A549 (cell line): ENCODE data around the gene KIAA0513.

Experiments used
- CEBPB ChIP-seq, 2 experiments: fragments of >200 bp in 1 of 2; sonication (Bioruptor Twin) in 1 of 2; formaldehyde crosslinking in 1 of 2; IDR thresholded peaks; 2 replicates each; pipeline ENCODE4 v1.6.1; 2012 to 2016
- HDAC2 ChIP-seq: fragments of 200-600 bp; sonication (generic); IDR thresholded peaks from 2 replicates; pipeline ENCODE4 v1.6.1; 2016
- HOXB5 ChIP-seq: fragments of 250-450 bp; sonication (Bioruptor Pico); IDR thresholded peaks from 2 replicates; pipeline ENCODE4 v1.5.0; 2020; ENCODE audit warnings: mild to moderate bottlenecking, moderate library complexity
- NR3C1 ChIP-seq: fragments of >200 bp; sonication (Bioruptor Twin); formaldehyde crosslinking; IDR thresholded peaks from 3 replicates; pipeline ENCODE4 v1.6.1; 2017
- TF ChIP-seq, protein P1 (sequence below): fragments of >200 bp; sonication (Bioruptor Twin); formaldehyde crosslinking; IDR thresholded peaks from 3 replicates; pipeline ENCODE4 v1.5.1; 2016
- TF ChIP-seq, protein P2 (sequence below): fragments of 200-600 bp; sonication (generic); IDR thresholded peaks from 2 replicates; pipeline ENCODE4 v1.6.1; 2016; ENCODE audit warnings: antibody characterized with exemption, mild to moderate bottlenecking, moderate library complexity

DNA sequence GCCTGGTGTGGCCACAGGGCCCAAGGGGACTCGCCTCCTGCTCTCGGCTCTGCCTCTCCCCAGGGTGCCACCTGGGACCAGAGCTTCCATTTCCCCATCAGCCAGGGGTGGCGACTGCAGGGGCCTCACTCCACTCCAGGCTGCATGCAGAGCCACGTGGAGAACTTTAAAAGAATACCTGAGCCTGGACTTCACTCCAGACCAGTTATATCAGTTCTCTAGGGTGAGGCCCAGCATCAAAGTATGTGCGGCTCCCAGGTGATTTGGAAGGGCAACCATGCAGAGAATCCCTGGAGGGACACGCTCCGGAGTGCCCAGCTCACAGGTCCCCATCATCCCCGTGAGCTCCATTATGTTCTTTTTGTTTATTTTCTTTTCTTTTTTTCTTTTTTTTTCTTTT, 39.8 kb downstream of the KIAA0513 start:
- TF ChIP-seq, protein P1, sequence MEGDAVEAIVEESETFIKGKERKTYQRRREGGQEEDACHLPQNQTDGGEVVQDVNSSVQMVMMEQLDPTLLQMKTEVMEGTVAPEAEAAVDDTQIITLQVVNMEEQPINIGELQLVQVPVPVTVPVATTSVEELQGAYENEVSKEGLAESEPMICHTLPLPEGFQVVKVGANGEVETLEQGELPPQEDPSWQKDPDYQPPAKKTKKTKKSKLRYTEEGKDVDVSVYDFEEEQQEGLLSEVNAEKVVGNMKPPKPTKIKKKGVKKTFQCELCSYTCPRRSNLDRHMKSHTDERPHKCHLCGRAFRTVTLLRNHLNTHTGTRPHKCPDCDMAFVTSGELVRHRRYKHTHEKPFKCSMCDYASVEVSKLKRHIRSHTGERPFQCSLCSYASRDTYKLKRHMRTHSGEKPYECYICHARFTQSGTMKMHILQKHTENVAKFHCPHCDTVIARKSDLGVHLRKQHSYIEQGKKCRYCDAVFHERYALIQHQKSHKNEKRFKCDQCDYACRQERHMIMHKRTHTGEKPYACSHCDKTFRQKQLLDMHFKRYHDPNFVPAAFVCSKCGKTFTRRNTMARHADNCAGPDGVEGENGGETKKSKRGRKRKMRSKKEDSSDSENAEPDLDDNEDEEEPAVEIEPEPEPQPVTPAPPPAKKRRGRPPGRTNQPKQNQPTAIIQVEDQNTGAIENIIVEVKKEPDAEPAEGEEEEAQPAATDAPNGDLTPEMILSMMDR = no peak
- no peak for TF ChIP-seq CEBPB (IDR thresholded peaks at IDR 0.05)
- no peak for TF ChIP-seq NR3C1
- TF ChIP-seq HOXB5 (CRISPR knock-in tag) = no peak
- no peak for TF ChIP-seq HDAC2
- TF ChIP-seq, protein P2, sequence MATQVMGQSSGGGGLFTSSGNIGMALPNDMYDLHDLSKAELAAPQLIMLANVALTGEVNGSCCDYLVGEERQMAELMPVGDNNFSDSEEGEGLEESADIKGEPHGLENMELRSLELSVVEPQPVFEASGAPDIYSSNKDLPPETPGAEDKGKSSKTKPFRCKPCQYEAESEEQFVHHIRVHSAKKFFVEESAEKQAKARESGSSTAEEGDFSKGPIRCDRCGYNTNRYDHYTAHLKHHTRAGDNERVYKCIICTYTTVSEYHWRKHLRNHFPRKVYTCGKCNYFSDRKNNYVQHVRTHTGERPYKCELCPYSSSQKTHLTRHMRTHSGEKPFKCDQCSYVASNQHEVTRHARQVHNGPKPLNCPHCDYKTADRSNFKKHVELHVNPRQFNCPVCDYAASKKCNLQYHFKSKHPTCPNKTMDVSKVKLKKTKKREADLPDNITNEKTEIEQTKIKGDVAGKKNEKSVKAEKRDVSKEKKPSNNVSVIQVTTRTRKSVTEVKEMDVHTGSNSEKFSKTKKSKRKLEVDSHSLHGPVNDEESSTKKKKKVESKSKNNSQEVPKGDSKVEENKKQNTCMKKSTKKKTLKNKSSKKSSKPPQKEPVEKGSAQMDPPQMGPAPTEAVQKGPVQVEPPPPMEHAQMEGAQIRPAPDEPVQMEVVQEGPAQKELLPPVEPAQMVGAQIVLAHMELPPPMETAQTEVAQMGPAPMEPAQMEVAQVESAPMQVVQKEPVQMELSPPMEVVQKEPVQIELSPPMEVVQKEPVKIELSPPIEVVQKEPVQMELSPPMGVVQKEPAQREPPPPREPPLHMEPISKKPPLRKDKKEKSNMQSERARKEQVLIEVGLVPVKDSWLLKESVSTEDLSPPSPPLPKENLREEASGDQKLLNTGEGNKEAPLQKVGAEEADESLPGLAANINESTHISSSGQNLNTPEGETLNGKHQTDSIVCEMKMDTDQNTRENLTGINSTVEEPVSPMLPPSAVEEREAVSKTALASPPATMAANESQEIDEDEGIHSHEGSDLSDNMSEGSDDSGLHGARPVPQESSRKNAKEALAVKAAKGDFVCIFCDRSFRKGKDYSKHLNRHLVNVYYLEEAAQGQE = no peak
